Naive thymus-derived CD8-positive, alpha-beta T cell (primary cell): ENCODE measurements around the gene SMPX. TPM values are rescaled to one million over a fixed set of nuclear protein-coding genes. Genes with fewer than 3 reads are reported as not detected.

Experiments
- ATAC-seq, 2 donors: fragments of 150-1000 bp; cut with Tn5 transposase in 1 of 2; sonication (Bioruptor Pico), chemical (Tn5 transposase) in 1 of 2; 1 replicate in 1 of 2; 2 replicates in 1 of 2; pipeline ENCODE4 v1.10.0; 2021; ENCODE audit warnings: mild to moderate bottlenecking in 2 of 2, moderate library complexity in 2 of 2
- POLR2A ChIA-PET: fragments of 350-600 bp; sonication (Branson Sonifier 250); formaldehyde crosslinking; loops from one replicate; lab custom pipeline; 2021; ENCODE audit warnings: antibody characterized with exemption; lab: Charles Lee
- DNase-seq, 10 donors: peaks; one replicate each; pipeline versions ENCODE4 v3.0.0 to v3.0.0-alpha.2; 2020 to 2022
- H3K27ac Mint-ChIP-seq, 10 donors: one replicate each; pipeline ENCODE4 v1.8.0; 2020 to 2022; ENCODE audit warnings: mild to moderate bottlenecking in 10 of 10, mixed read lengths in 10 of 10, moderate library complexity in 4 of 10, inconsistent platforms in 1 of 10
- H3K27me3 Mint-ChIP-seq, 5 donors: one replicate each; pipeline ENCODE4 v1.8.0; 2021 to 2022; ENCODE audit warnings: mixed read lengths in 5 of 5
- H3K36me3 Mint-ChIP-seq, 3 donors: one replicate each; pipeline ENCODE4 v1.8.0; 2020 to 2022; ENCODE audit warnings: mixed read lengths in 3 of 3, mild to moderate bottlenecking in 2 of 3, inconsistent platforms in 1 of 3
- H3K4me1 Mint-ChIP-seq, 4 donors: one replicate each; pipeline ENCODE4 v1.8.0; 2021 to 2022; ENCODE audit warnings: mixed read lengths in 4 of 4
- H3K4me3 Mint-ChIP-seq, 10 donors: one replicate each; pipeline ENCODE4 v1.8.0; 2020 to 2022; ENCODE audit warnings: mild to moderate bottlenecking in 10 of 10, mixed read lengths in 10 of 10, moderate library complexity in 6 of 10, inconsistent platforms in 1 of 10
- H3K9me3 Mint-ChIP-seq, 9 donors: one replicate each; pipeline ENCODE4 v1.8.0; 2020 to 2022; ENCODE audit warnings: mixed read lengths in 9 of 9, mild to moderate bottlenecking in 3 of 9, inconsistent platforms in 1 of 9, moderate library complexity in 1 of 9
- polyA plus RNA-seq, 3 donors: library from polyadenylated mRNA; unstranded; fragments of 300-500 nt; fragmentation: Illumina TruSeq; gene quantifications; one replicate each; pipeline ENCODE4 v1.2.3, GENCODE V29; 2021
- total RNA-seq, 8 experiments: library from RNA in 2 of 8; stranded (reverse) in 2 of 8; gene quantifications; one replicate each; pipeline ENCODE4 v1.2.3 and lab custom pipeline; 2021 to 2026

The SMPX gene
- total and polyA plus RNA-seq, 5 experiments from 2014 or later = not detected

GRCh38 chrX:21659320-21659719 is 98.6 kb downstream of the SMPX start:
- H3K4me1 Mint-ChIP-seq = peaks cover 3 to 12% (median 7%) of the 10 kb centered on the region in 4 donors
- H3K27ac Mint-ChIP-seq = peak overlapping the region in 5 of 10 donors; percentile 38 to 79 (median 69)

GRCh38 chrX:21658746-21659145 is 99.2 kb downstream of the SMPX start:
- Mint-ChIP-seq H3K36me3 (no peaks in the 10 kb centered on the region), H3K27ac (peak overlapping the region in 5 of 10 donors; percentile 38 to 70 (median 67)), H3K4me1 (peaks cover 3 to 12% (median 7%) of the 10 kb centered on the region in 4 donors), H3K27me3 (peaks cover 0 to 21% (median 4%) of the 10 kb centered on the region in 5 donors), H3K9me3 (no peaks in the 10 kb centered on the region), H3K4me3 (peak overlapping the region; percentile 61 to 81 (median 70))
- no peak for DNase-seq
- POLR2A ChIA-PET = interaction anchor here (1.2 to 1.7 kb wide), 2 partner anchors 80 to 284 kb away, joined by 3 to 5 read pairs; partner anchors contain the start of gene CNKSR2
- ATAC-seq = peak; percentile 32 to 46

More at GRCh38 chrX:21659320-21659719, 98.6 kb downstream of the SMPX start:
- no peak for ATAC-seq
- POLR2A ChIA-PET = no interaction called here
- Mint-ChIP-seq H3K36me3 (no peaks in the 10 kb centered on the region), H3K9me3 (no peaks in the 10 kb centered on the region), H3K4me3 (peak overlapping the region; percentile 61 to 81 (median 70)), H3K27me3 (peaks cover 0 to 27% (median 8%) of the 10 kb centered on the region in 5 donors)
- DNase-seq = no peak

- no peaks in the 10 kb centered on the region for H3K36me3 Mint-ChIP-seq
- H3K27me3 Mint-ChIP-seq = peaks cover 0 to 18% (median 4%) of the 10 kb centered on the region in 5 donors
- peak within 1 kb of the TSS in 9 of 10 donors; percentile 48 to 87 (median 80) for H3K27ac Mint-ChIP-seq
- no peaks in the 10 kb centered on the region for H3K9me3 Mint-ChIP-seq
- peaks cover 3 to 12% (median 7%) of the 10 kb centered on the region in 4 donors for H3K4me1 Mint-ChIP-seq
- peak within 1 kb of the TSS; percentile 68 to 88 (median 78) for H3K4me3 Mint-ChIP-seq
- ATAC-seq = peak; percentile 64 to 72
- peak in 4 of 10 donors; percentile 7 to 56 (median 14) for DNase-seq
- POLR2A ChIA-PET = interaction anchor here (1.2 to 1.7 kb wide), 4 partner anchors 51 to 284 kb away, joined by 3 to 5 read pairs (median 3); partner anchors contain the start of genes CNKSR2 and MBTPS2
These were observed 99.7 kb downstream of the SMPX start, which contains the start of gene KLHL34 for GRCh38 chrX:21658152-21658737. KLHL34 (minus strand) TSS chrX:21658330; CDS start chrX:21657788, 542 bp downstream.

DNA sequence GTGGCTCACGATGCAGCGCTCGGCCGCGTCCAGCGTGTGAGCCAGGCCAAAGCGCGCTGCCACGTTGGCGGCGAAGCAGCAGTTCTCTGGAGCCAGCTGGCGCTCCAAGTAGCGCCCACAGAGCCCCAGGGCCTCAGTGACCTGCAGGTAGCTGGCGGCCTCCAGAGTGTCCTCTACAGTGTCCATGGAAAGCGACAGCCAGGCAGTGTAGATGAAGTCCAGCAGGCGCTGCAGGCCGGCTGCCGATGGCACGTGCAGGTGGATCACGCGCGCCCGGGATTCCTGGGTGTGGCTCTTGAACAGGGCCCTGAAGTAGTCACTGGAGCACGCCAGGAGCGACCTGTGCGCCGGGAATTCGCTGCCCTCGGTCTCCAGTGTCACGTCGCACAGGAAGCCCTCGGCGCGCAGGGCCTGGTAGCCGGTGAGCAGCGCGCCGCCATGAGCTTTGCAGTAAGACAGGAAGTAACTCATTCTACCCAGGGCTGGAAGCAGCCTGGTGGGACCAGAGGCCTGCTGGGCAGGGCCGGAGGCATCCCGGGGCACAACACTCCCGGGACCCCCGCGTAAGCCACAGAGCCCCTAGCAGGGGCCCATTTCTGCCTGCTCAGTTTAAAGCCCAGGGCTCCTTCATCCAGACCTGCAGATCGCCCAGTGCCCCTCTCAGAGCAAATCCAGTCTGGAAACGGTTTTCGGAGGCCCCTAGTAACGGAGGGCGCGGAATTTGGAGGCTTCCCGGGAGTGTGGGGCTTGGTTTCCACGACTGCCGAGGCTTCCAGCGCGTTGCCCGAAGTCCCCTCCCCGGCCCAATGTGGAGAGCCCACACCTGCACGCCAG is 100.4 kb downstream of the SMPX start:
- POLR2A ChIA-PET = interaction anchor here (1.1 to 1.7 kb wide), 5 partner anchors 50 to 283 kb away, joined by 3 to 5 read pairs (median 3); partner anchors contain the start of genes CNKSR2 and MBTPS2
- peak overlapping the region in 8 of 10 donors; percentile 43 to 87 (median 72) for H3K27ac Mint-ChIP-seq
- H3K27me3 Mint-ChIP-seq = peaks cover 0 to 13% (median 4%) of the 10 kb centered on the region in 5 donors
- H3K36me3 Mint-ChIP-seq = peaks cover 0 to 3% (median 0%) of the 10 kb centered on the region in 3 donors
- peak overlapping the region; percentile 65 to 88 (median 78) for H3K4me3 Mint-ChIP-seq
- no peaks in the 10 kb centered on the region for H3K9me3 Mint-ChIP-seq
- DNase-seq = peak in 5 of 10 donors; percentile 11 to 64 (median 41)
- ATAC-seq = peak; percentile 61 to 66
- peaks cover 3 to 12% (median 7%) of the 10 kb centered on the region in 4 donors for H3K4me1 Mint-ChIP-seq

DNA sequence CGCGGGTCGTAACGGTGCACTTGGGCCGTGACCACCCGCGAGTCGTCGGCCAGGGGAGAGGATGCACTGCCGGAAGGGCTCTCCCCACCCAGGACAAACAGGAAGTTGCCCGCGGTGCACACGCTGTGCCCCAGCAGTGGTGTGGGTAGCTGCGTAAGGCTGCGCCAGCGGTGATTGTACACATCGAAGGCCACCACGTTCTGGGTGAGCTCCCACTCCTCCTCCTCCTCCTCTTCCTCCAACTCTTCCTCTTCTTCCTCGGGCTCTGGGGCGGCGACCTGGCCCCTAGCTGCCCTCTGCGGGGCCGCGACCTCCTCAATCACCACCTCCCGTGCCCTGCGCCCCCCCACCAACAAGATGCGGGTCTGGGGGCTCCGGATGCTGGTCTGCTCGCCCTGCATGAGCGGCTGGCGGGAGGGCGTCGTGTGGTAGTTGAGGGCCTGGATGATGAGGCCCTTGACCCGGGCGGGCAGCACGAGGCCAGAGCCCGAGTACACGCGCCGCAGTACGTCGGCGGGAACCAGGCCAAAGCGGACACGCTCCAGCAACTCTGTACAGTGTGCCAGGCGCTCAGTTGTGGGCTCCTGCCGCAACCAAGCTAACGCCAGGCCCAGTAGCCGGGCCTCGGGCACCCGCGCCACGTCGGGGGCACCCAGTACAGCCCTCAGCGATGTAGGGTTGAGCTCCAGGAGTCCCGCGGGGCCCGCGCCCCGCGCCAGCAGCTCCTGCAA is 101.2 kb downstream of the SMPX start:
- Mint-ChIP-seq H3K27ac (peak overlapping the region in 2 of 10 donors; percentile 15 to 18), H3K9me3 (no peaks in the 10 kb centered on the region), H3K4me3 (peak overlapping the region in 5 of 10 donors; percentile 4 to 79 (median 51)), H3K36me3 (peaks cover 0 to 5% (median 0%) of the 10 kb centered on the region in 3 donors), H3K27me3 (peaks cover 0 to 5% (median 0%) of the 10 kb centered on the region in 5 donors), H3K4me1 (peaks cover 3 to 12% (median 7%) of the 10 kb centered on the region in 4 donors)
- POLR2A ChIA-PET = interaction anchor here (1.1 to 1.3 kb wide), 3 partner anchors 49 to 183 kb away, joined by 3 read pairs; partner anchors contain the start of gene MBTPS2
- ATAC-seq (no peak), DNase-seq (no peak)

Other genes with a start within 250 kb of the SMPX start
- 1 to 10 TPM; 3.5 to 3.8 TPM for gene KLHL34, start 99.8 kb downstream of the SMPX start, total RNA-seq
- gene KLHL34, start 99.8 kb downstream of the SMPX start, polyA plus RNA-seq = 1 to 10 TPM in 2 of 3 donors, under 1 TPM in 1; 0.91 to 2.5 (median 2.3) TPM
- gene MBTPS2, start 81.5 kb upstream of the SMPX start, total RNA-seq = 1 to 10 TPM; 6.4 to 7.7 TPM
- 1 to 10 TPM; 2.8 to 4.6 (median 4.4) TPM for gene MBTPS2, start 81.5 kb upstream of the SMPX start, polyA plus RNA-seq
- gene YY2, start 97.9 kb upstream of the SMPX start, total RNA-seq = 1 to 10 TPM; 2.1 TPM
- gene YY2, start 97.9 kb upstream of the SMPX start, polyA plus RNA-seq = under 1 TPM; 0.36 to 0.62 (median 0.61) TPM
- gene SMS, start 182.6 kb upstream of the SMPX start, total RNA-seq = 10 to 100 TPM; 19.2 to 25.8 TPM
- 10 to 100 TPM; 32.7 to 39.5 (median 32.9) TPM for gene SMS, start 182.6 kb upstream of the SMPX start, polyA plus RNA-seq